CD4-positive, alpha-beta T cell treated with Interleukin-15 for 4 hours (primary cell): ENCODE measurements around the gene NR1D2.
"Not testable (repeated sequence)": the region's sequence is repeated elsewhere in the genome, so short reads cannot be mapped to it uniquely, and the experiment has no call there.

ENCODE experiments used
- DNase-seq: peaks from one replicate; pipeline ENCODE4 v3.0.0-alpha.2; 2020; ENCODE audit warnings: low spot score

The NR1D2 gene

DNA sequence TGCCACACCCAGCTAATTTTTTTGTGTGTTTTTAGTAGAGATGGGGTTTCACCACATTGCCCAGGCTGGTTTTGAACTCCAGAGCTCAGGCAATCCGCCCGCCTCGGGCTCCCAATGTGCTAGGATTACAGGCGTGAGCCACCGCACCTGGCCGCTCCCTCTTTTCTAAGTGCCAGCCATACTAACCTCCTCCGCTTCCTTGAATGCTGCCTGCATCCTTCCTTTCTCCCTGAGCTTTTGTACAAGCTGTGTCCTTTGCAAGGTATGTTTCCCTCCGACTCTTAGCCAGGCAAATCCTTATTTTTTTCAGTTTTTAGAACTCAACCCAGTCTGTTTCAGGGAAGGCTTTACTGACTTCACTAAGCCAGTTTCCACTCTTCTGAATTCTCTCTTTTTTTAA lies 60.6 kb downstream of the NR1D2 start:
- no peak for DNase-seq

- not testable (repeated sequence) for DNase-seq
Observed at GRCh38 chr3:24010834-24011233, 65.7 kb downstream of the NR1D2 start.

DNA sequence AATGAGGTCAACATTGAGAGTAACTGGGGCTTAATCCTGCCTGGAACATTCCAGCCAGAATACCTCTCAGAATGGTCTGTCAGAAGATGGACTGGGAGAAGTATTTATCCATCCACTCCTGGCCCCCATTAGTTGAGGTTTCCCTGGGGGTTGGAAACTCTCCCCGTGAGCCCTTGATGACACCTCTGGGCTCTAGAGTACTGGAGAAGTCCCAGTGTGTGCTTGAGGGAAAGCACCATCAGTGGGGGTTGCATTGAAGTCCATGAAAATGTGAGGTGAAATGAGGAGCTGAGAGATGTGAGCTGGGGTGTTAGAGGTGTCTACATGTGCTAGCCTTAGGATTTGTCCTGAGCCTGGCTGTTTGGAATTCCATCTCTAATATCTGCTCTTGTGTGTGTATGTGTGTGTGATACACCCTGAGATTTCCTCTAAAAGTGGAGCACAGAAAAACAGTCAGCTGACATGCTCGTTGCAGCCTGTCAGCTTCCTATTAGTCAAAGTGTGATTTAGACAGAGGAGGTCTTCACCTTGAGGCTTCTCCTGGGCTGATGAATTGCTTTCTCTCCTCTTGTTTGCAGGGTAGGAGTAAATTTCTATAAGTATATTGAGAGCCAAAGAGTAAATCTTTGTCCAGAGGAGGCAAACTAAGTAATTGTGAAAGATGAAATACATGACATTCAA lies 67.6 kb downstream of the NR1D2 start:
- DNase-seq = no peak

GRCh38 chr3:24017305-24017704 lies 72.2 kb downstream of the NR1D2 start:
- DNase-seq = no peak

GRCh38 chr3:24018784-24019570 lies 73.9 kb downstream of the NR1D2 start:
- no peak for DNase-seq

DNA sequence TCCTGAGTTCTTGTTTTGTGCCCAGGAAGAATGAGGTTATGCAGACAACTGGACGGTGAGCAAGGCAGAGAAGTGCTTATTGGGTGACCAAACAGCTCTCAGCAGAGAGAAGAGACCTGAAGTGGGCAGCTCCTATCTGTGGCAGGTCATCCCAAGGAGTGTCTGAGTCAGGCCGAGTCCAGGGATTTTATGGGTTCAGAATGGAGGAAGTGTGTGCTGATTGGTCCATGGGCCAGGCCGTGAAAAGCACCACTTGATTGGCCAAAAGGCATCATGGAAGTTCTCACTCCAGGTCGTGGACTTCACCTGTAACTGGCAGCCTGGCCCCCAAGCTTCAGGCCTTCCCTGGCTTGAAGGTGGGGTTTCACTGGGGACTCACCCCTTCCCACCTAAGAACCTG lies 74.5 kb downstream of the NR1D2 start:
- no peak for DNase-seq

DNA sequence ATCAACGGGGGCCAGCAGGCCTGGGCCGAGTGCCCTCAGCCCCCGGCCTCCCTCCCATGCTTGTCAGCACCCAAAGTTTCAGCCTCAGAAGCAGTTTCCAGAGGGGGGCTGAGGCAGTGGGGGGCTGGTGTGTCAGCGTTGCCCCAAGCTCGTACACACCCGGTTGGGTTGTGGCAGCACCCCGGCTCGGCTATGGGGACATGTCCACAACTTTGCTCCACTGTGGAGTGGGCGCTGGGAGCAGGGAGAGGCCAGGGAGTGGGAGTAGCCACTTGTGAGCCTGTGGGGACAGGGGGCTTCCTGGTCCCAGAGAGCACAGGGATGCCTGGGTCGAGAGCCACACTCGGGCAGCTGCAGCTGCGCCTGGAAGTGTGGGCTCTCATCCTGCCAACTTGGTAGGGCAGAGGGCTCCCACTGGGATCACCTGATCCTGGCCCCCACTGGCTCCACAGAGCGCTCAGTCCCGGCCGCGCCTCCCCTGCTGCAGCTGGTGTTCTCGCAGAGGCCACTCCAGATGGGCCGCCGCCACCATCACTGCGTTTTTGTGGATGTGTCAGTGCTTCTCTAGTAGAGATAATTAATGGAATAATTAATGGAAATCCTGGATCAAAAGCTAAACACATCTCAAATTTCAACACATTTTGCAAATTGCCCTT lies 75.1 kb downstream of the NR1D2 start:
- DNase-seq = no peak

- DNase-seq = no peak
Observed at GRCh38 chr3:24023197-24023596, 78.1 kb downstream of the NR1D2 start.

- no peak for DNase-seq
Observed at GRCh38 chr3:24025805-24026204, 80.7 kb downstream of the NR1D2 start.

- not testable (repeated sequence) for DNase-seq
Observed at GRCh38 chr3:24026665-24027064, 81.6 kb downstream of the NR1D2 start.

- no peak for DNase-seq
Observed at GRCh38 chr3:24027946-24028345, 82.9 kb downstream of the NR1D2 start.
